Transverse colon (tissue), 4 donors: ENCODE data around the gene ITGA11. TPM values are rescaled to one million over a fixed set of nuclear protein-coding genes. Genes with fewer than 3 reads are reported as not detected.

ENCODE experiments used
- DNase-seq: peaks from one replicate; pipeline ENCODE4 v3.0.0-alpha.2; 2019
- H3K27ac ChIP-seq, 4 donors: fragments of 200-600 bp; sonication (generic); 2 replicates each; pipeline ENCODE4 v1.5.1; 2016 to 2018; ENCODE audit warnings: inconsistent platforms in 4 of 4
- H3K27me3 ChIP-seq: fragments of 200-600 bp; sonication (generic); 2 replicates; pipeline ENCODE4 v1.5.1; 2017; ENCODE audit warnings: inconsistent platforms
- H3K36me3 ChIP-seq, 4 donors: fragments of 200-600 bp; sonication (generic); 2 replicates each; pipeline ENCODE4 v1.5.1; 2017 to 2019; ENCODE audit warnings: inconsistent platforms in 4 of 4
- H3K4me1 ChIP-seq, 4 donors: fragments of 200-600 bp; sonication (generic); 2 replicates each; pipeline ENCODE4 v1.5.1; 2017 to 2020; ENCODE audit warnings: inconsistent platforms in 4 of 4
- H3K4me3 ChIP-seq, 4 donors: fragments of 200-600 bp; sonication (generic); 1 replicate in 1 of 4; 2 replicates in 3 of 4; pipeline versions ENCODE4 v1.5.1 to v1.6.1; 2017 to 2019; ENCODE audit warnings: inconsistent platforms in 4 of 4
- H3K9me3 ChIP-seq, 2 donors: fragments of 200-600 bp; sonication (generic); 2 replicates each; pipeline ENCODE4 v1.5.1; 2017 to 2019; ENCODE audit warnings: inconsistent platforms in 2 of 2
- CTCF ChIP-seq, 5 experiments: fragments of 200-600 bp in 3 of 5; fragments of 450-650 bp in 2 of 5; sonication (generic) in 3 of 5; IDR thresholded peaks; 1 replicate in 2 of 5; 2 replicates in 3 of 5; pipeline ENCODE4 v1.5.1; 2016 to 2017; ENCODE audit warnings: antibody characterized with exemption in 5 of 5, inconsistent platforms in 3 of 5, mild to moderate bottlenecking in 2 of 5, moderate library complexity in 1 of 5
- EP300 ChIP-seq: sonication (generic); formaldehyde crosslinking; IDR thresholded peaks from one replicate; pipeline ENCODE4 v1.6.1; 2017; ENCODE audit warnings: antibody characterized with exemption, low read depth
- POLR2A ChIP-seq: fragments of 450-650 bp; IDR thresholded peaks from one replicate; pipeline ENCODE4 v1.6.1; 2016; ENCODE audit warnings: antibody characterized with exemption, mild to moderate bottlenecking, moderate library complexity
- POLR2AphosphoS5 ChIP-seq, 3 donors: sonication (generic); formaldehyde crosslinking; IDR thresholded peaks; one replicate each; pipeline ENCODE4 v1.6.1; 2016; ENCODE audit warnings: antibody characterized with exemption in 3 of 3
- WGBS, 2 donors: methylation state at CpG; one replicate each; pipeline ENCODE4 v1.1.5; 2018; ENCODE audit warnings: low coverage in 1 of 2; 5-methylcytosine and 5-hydroxymethylcytosine counted together
- in situ Hi-C, 4 donors: fragments of 200-750 bp; cut with MboI; loops; one replicate each; pipeline versions ENCODE4 v1.15.0 to v1.15.1; 2017; ENCODE audit warnings: low sequenced_read_pairs in 3 of 4, low pct_ligation_motif_present in 1 of 4, low pct_unique_long_range_greater_than_20kb in 1 of 4
- intact Hi-C: fragments of 100-400 bp; cut with DNase I; formaldehyde crosslinking; loops from one replicate; pipeline ENCODE4 v1.15.1; 2023; ENCODE audit warnings: low total_unique reads
- total RNA-seq, 4 donors: library from RNA; depleted of rRNA; stranded (reverse); fragments of >200 nt; gene quantifications; one replicate each; pipeline ENCODE4 v1.1.0, GENCODE V29; 2016

Gene ITGA11
- total RNA-seq, 4 donors from 2014 or later = 0.37 to 3.2 (median 1.1) TPM

GRCh38 chr15:68431037-68431791 is 749 bp downstream of the ITGA11 start:
- 7% methylated on average over 62 of the region's 69 CpGs; no CpG with 5 or more reads in 1 of the 2 donors for WGBS, 2 donors
- no peak for TF ChIP-seq POLR2AphosphoS5 (IDR thresholded peaks at IDR 0.05)
- TF ChIP-seq CTCF (IDR thresholded peaks at IDR 0.05) = no peak
- TF ChIP-seq EP300 = no peak
- TF ChIP-seq POLR2A = no peak
- Histone ChIP-seq H3K27ac (peak overlapping the region; percentile 26 to 58 (median 46)), H3K36me3 (no peaks in the 10 kb centered on the region), H3K4me1 (peaks cover 0 to 18% (median 12%) of the 10 kb centered on the region in 4 donors), H3K27me3 (peaks cover 52% of the 10 kb centered on the region), H3K4me3 (peak overlapping the region; percentile 23 to 44 (median 32)), H3K9me3 (no peaks in the 10 kb centered on the region)
- intact Hi-C loops = no loop called here
- in situ Hi-C loops = no loop called here
- DNase-seq = no peak

GRCh38 chr15:68430471-68431036 is 1.4 kb downstream of the ITGA11 start:
- H3K36me3 ChIP-seq = no peaks in the 10 kb centered on the region
- no peaks in the 10 kb centered on the region for H3K9me3 ChIP-seq
- peaks cover 52% of the 10 kb centered on the region for H3K27me3 ChIP-seq
- 64 to 80% methylated on average over 1 to 12 of the region's 12 CpGs for WGBS, 2 donors
- in situ Hi-C loops (no loop called here), intact Hi-C loops (no loop called here)
- H3K27ac ChIP-seq = peak overlapping the region in 3 of 4 donors; percentile 26 to 52 (median 41)
- no peak for DNase-seq
- H3K4me1 ChIP-seq = peaks cover 0 to 18% (median 12%) of the 10 kb centered on the region in 4 donors
- no peak for TF ChIP-seq POLR2AphosphoS5 (IDR thresholded peaks at IDR 0.05)
- no peak for TF ChIP-seq POLR2A
- TF ChIP-seq EP300 = no peak
- no peak for TF ChIP-seq CTCF (IDR thresholded peaks at IDR 0.05)
- peak overlapping the region in 3 of 4 donors; percentile 23 to 44 (median 39) for H3K4me3 ChIP-seq

GRCh38 chr15:68429691-68430470 is 2.1 kb downstream of the ITGA11 start:
- H3K27ac ChIP-seq = no peak overlapping the region
- WGBS, 2 donors = 70 to 91% methylated on average over 4 to 5 of the region's 5 CpGs
- intact Hi-C loops (no loop called here), in situ Hi-C loops (no loop called here)
- DNase-seq = no peak
- H3K4me3 ChIP-seq = no peak overlapping the region
- peaks cover 52% of the 10 kb centered on the region for H3K27me3 ChIP-seq
- H3K4me1 ChIP-seq = peaks cover 0 to 18% (median 12%) of the 10 kb centered on the region in 4 donors
- H3K9me3 ChIP-seq = no peaks in the 10 kb centered on the region
- no peaks in the 10 kb centered on the region for H3K36me3 ChIP-seq
- TF ChIP-seq POLR2AphosphoS5 (IDR thresholded peaks at IDR 0.05) (no peak), POLR2A (no peak), EP300 (no peak), CTCF (IDR thresholded peaks at IDR 0.05) (no peak)

- peaks cover 0 to 18% (median 12%) of the 10 kb centered on the region in 4 donors for H3K4me1 ChIP-seq
- H3K4me3 ChIP-seq = no peak overlapping the region
- no peak overlapping the region for H3K27ac ChIP-seq
- in situ Hi-C loops (no loop called here), intact Hi-C loops (no loop called here)
- WGBS, 2 donors = 75 to 88% methylated on average over 2 of the region's 2 CpGs
- no peaks in the 10 kb centered on the region for H3K9me3 ChIP-seq
- H3K36me3 ChIP-seq = no peaks in the 10 kb centered on the region
- no peak for TF ChIP-seq POLR2A
- TF ChIP-seq POLR2AphosphoS5 (IDR thresholded peaks at IDR 0.05) = no peak
- no peak for TF ChIP-seq CTCF (IDR thresholded peaks at IDR 0.05)
- TF ChIP-seq EP300 = no peak
- peaks cover 40% of the 10 kb centered on the region for H3K27me3 ChIP-seq
- no peak for DNase-seq
Observed at GRCh38 chr15:68428431-68428940, 3.5 kb downstream of the ITGA11 start.
